ENCODE measurements around the gene SNX8. TPM values are rescaled to one million over a fixed set of nuclear protein-coding genes. Genes with fewer than 3 reads are reported as not detected.
"Not testable (repeated sequence)": the region's sequence is repeated elsewhere in the genome, so short reads cannot be mapped to it uniquely, and the experiment has no call there.

The SNX8 gene
- total and polyA plus RNA-seq, 2 of the 4 experiments (the other 2 are of a cell fraction): 7.7 to 55.9 TPM

DNA sequence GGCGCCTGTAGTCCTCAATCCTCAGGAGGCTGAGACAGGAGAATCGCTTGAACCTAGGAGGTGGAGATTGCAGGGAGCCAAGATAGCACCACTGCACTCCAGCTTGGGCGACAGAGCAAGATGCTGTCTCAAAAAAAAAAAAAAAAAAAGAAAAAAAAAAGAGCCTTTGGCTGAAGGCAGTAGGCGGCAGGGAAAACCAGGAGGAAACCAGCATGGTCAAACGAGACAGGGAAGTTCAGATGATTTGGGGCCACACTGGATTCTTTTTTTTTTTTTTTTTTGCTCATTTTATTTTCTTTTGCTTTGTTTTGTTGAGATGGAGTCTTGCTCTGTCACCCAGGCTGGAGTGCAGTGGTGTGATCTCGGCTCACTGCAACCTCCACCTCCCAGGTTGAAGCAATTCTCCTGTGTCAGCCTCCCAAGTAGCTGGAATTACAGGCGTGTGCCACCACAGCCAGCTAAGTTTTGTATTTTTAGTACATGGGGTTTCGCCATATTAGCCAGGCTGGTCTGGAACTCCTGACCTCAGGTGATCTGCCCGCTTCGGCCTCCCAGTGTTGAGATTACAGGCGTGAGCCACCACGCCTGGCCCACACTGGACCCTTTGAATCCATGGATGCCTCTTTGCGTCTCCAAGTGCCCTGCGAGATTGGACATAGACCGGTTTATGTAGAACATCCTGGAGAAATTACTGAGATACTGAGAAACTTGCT, 33.3 kb upstream of the SNX8 start:
- H4K20me1 ChIP-seq (ENCODE audit: insufficient read depth, low read length); H3K79me1 ChIP-seq (ENCODE audit: low read depth in 1 of 2, low read length in 2 of 2); dilution Hi-C loops (cut with HindIII; ENCODE audit: low sequenced_read_pairs, unreplicated experiment); H3K36me3 ChIP-seq (ENCODE audit: control insufficient read depth, insufficient read depth, low read length); H4K91ac ChIP-seq (ENCODE audit: insufficient read depth, low read depth, low read length); H3K9me1 ChIP-seq (ENCODE audit: insufficient read depth, low read length); BruUV-seq (replicated peaks); H3K14ac ChIP-seq (replicated peaks; ENCODE audit: low read depth, low read length); H3K9me3 ChIP-seq (ENCODE audit: control insufficient read depth, insufficient read depth, low read length); H3K23ac ChIP-seq (ENCODE audit: low read depth, low read length); H2BK20ac ChIP-seq (ENCODE audit: low read depth, low read length); H2BK15ac ChIP-seq (ENCODE audit: low read depth, low read length); H3K27me3 ChIP-seq (ENCODE audit: control insufficient read depth, insufficient read depth, low read length); H2BK5ac ChIP-seq (ENCODE audit: low read depth, low read length, poor library complexity, severe bottlenecking); H3K4me3 ChIP-seq (ENCODE audit: insufficient read depth, low read depth, low read length); H3K4me1 ChIP-seq (ENCODE audit: control insufficient read depth, insufficient read depth, low read length); H3K56ac ChIP-seq (ENCODE audit: extremely low read depth, insufficient read depth, low read length); DNase-seq; H2AK5ac ChIP-seq (ENCODE audit: low read depth, low read length); ATAC-seq (ENCODE audit: low read depth): not testable (repeated sequence)
- in situ Hi-C loops (cut with MboI; ENCODE audit: low sequenced_read_pairs) (loop anchor here (5.0 to 10.0 kb wide), 2 partner anchors 110 to 763 kb away; no protein-coding TSS in a partner anchor), intact Hi-C loops (cut with micrococcal nuclease) (loop anchor here (1.0 to 2.0 kb wide), 3 partner anchors 100 to 683 kb away; partner anchors contain the start of genes MRM2 and NUDT1)
- Histone ChIP-seq H2AK9ac (replicated peaks; ENCODE audit: low read depth, low read length, poor library complexity) (peak overlapping the region; percentile 6), H3K27ac (ENCODE audit: insufficient read depth, low read length) (peak overlapping the region; percentile 61; the same call in 1 of the 2 replicates), H4K8ac (ENCODE audit: low read depth in 2 of 2, low read length in 2 of 2) (peak overlapping the region; percentile 38 to 69; a peak in 2 of 4 replicates), H3K4ac (ENCODE audit: low read depth, low read length) (peak overlapping the region; percentile 33), H2BK120ac (ENCODE audit: low read depth, low read length) (peak overlapping the region; percentile 30), H3K4me2 (ENCODE audit: low read depth, low read length) (peak overlapping the region; percentile 81), H3K18ac (ENCODE audit: low read depth, low read length) (peak overlapping the region; percentile 68; the same call in 1 of the 2 replicates), H2AFZ (replicated peaks; ENCODE audit: low read length, poor library complexity) (peak overlapping the region; percentile 79), H3K9ac (ENCODE audit: low read depth, low read length) (peak overlapping the region; percentile 10; the same call in 1 of the 2 replicates), H4K5ac (ENCODE audit: low read depth, low read length) (peak overlapping the region; percentile 93)
- ChIA-PET CTCF (interaction anchor here (0.6 to 1.7 kb wide), 10 partner anchors 10 to 768 kb away, joined by 3 to 9 read pairs (median 4); partner anchors contain the start of genes MRM2 and NUDT1), POLR2A (ENCODE audit: unreplicated experiment) (interaction anchor here (0.6 kb wide), 1 partner anchor 99 kb away, joined by 3 read pairs; no protein-coding TSS in a partner anchor)
- WGBS, 2 experiments (ENCODE audit: extremely low coverage in 2 of 2, insufficient read length in 1 of 2): 73% methylated on average over 3 of the region's 15 CpGs; no CpG with 5 or more reads in 1 of the 2 experiments

Measured in IMR-90 (cell line).